Prostate gland (tissue), 2 donors: ENCODE measurements around the gene PAF1.
A peak's percentile ranks its signal among the peaks of the same experiment; 100 is the strongest.

Experiments
- CTCF ChIP-seq, 4 experiments: fragments of 200-600 bp in 2 of 4; fragments of 450-650 bp in 2 of 4; sonication (generic) in 2 of 4; IDR thresholded peaks; 1 replicate in 3 of 4; 2 replicates in 1 of 4; pipeline ENCODE4 v1.5.1; 2016 to 2019; ENCODE audit warnings: antibody characterized with exemption in 4 of 4, mild to moderate bottlenecking in 2 of 4, moderate library complexity in 2 of 4
- POLR2AphosphoS5 ChIP-seq: sonication (generic); formaldehyde crosslinking; IDR thresholded peaks from one replicate; pipeline ENCODE4 v1.6.1; 2017; ENCODE audit warnings: antibody characterized with exemption

GRCh38 chr19:39407660-39408391 is 16.9 kb upstream of the PAF1 start:
- TF ChIP-seq POLR2AphosphoS5 (peak; percentile 75), CTCF (IDR thresholded peaks at IDR 0.05) (no peak)
